Vagina (tissue), 2 donors: Measurements from ENCODE around the gene KCTD21. TPM values are rescaled to one million over a fixed set of nuclear protein-coding genes. Genes with fewer than 3 reads are reported as not detected.

Experiments
- DNase-seq, 2 donors: peaks; one replicate each; pipeline ENCODE4 v3.0.0-alpha.2; 2017; ENCODE audit errors: extremely low spot score in 2 of 2
- H3K27ac ChIP-seq: fragments of 200-600 bp; sonication (generic); one replicate; pipeline ENCODE4 v1.5.1; 2019
- H3K27me3 ChIP-seq: fragments of 200-600 bp; sonication (generic); one replicate; pipeline ENCODE4 v1.5.1; 2019
- H3K36me3 ChIP-seq, 2 donors: fragments of 200-600 bp; sonication (generic); one replicate each; pipeline ENCODE4 v1.5.1; 2017 to 2019
- H3K4me1 ChIP-seq: fragments of 200-600 bp; sonication (generic); one replicate; pipeline ENCODE4 v1.5.1; 2019
- H3K4me3 ChIP-seq, 2 donors: fragments of 200-600 bp; sonication (generic); 1 replicate in 1 of 2; 2 replicates in 1 of 2; pipeline ENCODE4 v1.5.1; 2016 to 2019
- H3K9me3 ChIP-seq: fragments of 200-600 bp; sonication (generic); one replicate; pipeline ENCODE4 v1.5.1; 2019
- CTCF ChIP-seq, 3 experiments: fragments of 450-650 bp in 2 of 3; fragments of 200-600 bp in 1 of 3; sonication (generic) in 1 of 3; IDR thresholded peaks; one replicate each; pipeline ENCODE4 v1.5.1; 2017 to 2019; ENCODE audit warnings: antibody characterized with exemption in 3 of 3, mild to moderate bottlenecking in 2 of 3, moderate library complexity in 2 of 3
- POLR2A ChIP-seq, 2 donors: fragments of 450-650 bp; IDR thresholded peaks; one replicate each; pipeline ENCODE4 v1.6.1; 2017; ENCODE audit warnings: antibody characterized with exemption in 2 of 2, mild to moderate bottlenecking in 2 of 2, moderate library complexity in 2 of 2
- POLR2AphosphoS5 ChIP-seq, 2 donors: sonication (generic); formaldehyde crosslinking; IDR thresholded peaks; one replicate each; pipeline ENCODE4 v1.9.0; 2017; ENCODE audit warnings: antibody characterized with exemption in 2 of 2, mild to moderate bottlenecking in 2 of 2, low read depth in 1 of 2; ENCODE audit not compliant: insufficient read depth in 1 of 2
- intact Hi-C: fragments of 100-400 bp; cut with DNase I; formaldehyde crosslinking; loops from one replicate; pipeline ENCODE4 v1.15.1; 2023
- total RNA-seq: library from RNA; depleted of rRNA; stranded (reverse); fragments of >200 nt; gene quantifications from one replicate; pipeline ENCODE4 v1.2.3, GENCODE V29; 2016

Gene KCTD21
- total RNA-seq, 1 donor from 2014 or later, result 8.6 TPM

- no peak overlapping the region for H3K4me3 ChIP-seq
- TF ChIP-seq CTCF (IDR thresholded peaks at IDR 0.05), result no peak
- TF ChIP-seq POLR2A (IDR thresholded peaks at IDR 0.05), result no peak
- no peak for TF ChIP-seq POLR2AphosphoS5 (IDR thresholded peaks at IDR 0.05; ENCODE audit: insufficient read depth in 1 of 2, low read depth in 1 of 2)
- DNase-seq, result peak in 1 of 2 donors; percentile 72
- intact Hi-C loops, result no loop called here
- peaks cover 35% of the 10 kb centered on the region for H3K4me1 ChIP-seq
- peaks cover 0 to 3% of the 10 kb centered on the region in 2 donors for H3K36me3 ChIP-seq
- H3K27me3 ChIP-seq, result no peaks in the 10 kb centered on the region
- H3K9me3 ChIP-seq, result no peaks in the 10 kb centered on the region
- peak overlapping the region; percentile 9 for H3K27ac ChIP-seq
Measured at GRCh38 chr11:78230161-78230877, 41.9 kb upstream of the KCTD21 start.

DNA sequence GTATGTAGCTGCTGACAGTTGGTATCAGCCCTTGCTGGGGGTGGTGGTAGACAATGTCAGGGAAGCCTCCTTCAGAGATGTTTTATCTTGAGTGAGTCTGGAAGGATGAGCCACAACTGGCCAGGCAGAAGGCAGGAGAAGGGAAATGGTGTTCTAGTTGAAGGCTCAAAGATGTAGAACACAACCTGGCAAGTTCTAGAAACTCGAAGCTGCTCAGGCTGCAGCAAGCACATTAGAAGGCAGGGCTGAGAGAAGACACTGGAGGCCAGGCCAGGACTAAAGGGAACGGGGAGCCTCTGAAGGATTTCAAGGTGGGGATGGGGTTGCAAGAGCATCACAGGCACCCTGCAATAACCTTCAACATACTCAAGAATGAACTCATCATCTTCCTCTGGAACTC, 40.7 kb upstream of the KCTD21 start:
- peak in 1 of 2 donors; percentile 58 for DNase-seq
- Histone ChIP-seq H3K36me3 (peaks cover 0 to 13% of the 10 kb centered on the region in 2 donors), H3K27me3 (no peaks in the 10 kb centered on the region), H3K9me3 (no peaks in the 10 kb centered on the region), H3K27ac (no peak overlapping the region), H3K4me3 (no peak overlapping the region), H3K4me1 (peaks cover 35% of the 10 kb centered on the region)
- TF ChIP-seq POLR2AphosphoS5 (IDR thresholded peaks at IDR 0.05; ENCODE audit: insufficient read depth in 1 of 2, low read depth in 1 of 2) (no peak), POLR2A (IDR thresholded peaks at IDR 0.05) (no peak), CTCF (IDR thresholded peaks at IDR 0.05) (no peak)
- intact Hi-C loops, result loop anchor here (10.0 kb wide), 1 partner anchor 186 kb away; the partner anchor contains the start of gene GAB2

- intact Hi-C loops, result loop anchor here (10.0 kb wide), 1 partner anchor 186 kb away; the partner anchor contains the start of gene GAB2
- no peak overlapping the region for H3K27ac ChIP-seq
- H3K36me3 ChIP-seq, result peaks cover 0 to 17% of the 10 kb centered on the region in 2 donors
- peak in 1 of 2 donors; percentile 81 for DNase-seq
- H3K4me3 ChIP-seq, result no peak overlapping the region
- H3K9me3 ChIP-seq, result no peaks in the 10 kb centered on the region
- H3K27me3 ChIP-seq, result no peaks in the 10 kb centered on the region
- TF ChIP-seq POLR2A (IDR thresholded peaks at IDR 0.05), result no peak
- TF ChIP-seq CTCF (IDR thresholded peaks at IDR 0.05), result peak; percentile 15 to 47 (median 29)
- peaks cover 35% of the 10 kb centered on the region for H3K4me1 ChIP-seq
Measured at GRCh38 chr11:78228467-78228866, 40.0 kb upstream of the KCTD21 start.

GRCh38 chr11:78227921-78228320, 39.5 kb upstream of the KCTD21 start:
- intact Hi-C loops, result loop anchor here (10.0 kb wide), 1 partner anchor 187 kb away; the partner anchor contains the start of gene GAB2
- peaks cover 30% of the 10 kb centered on the region for H3K4me1 ChIP-seq
- no peak overlapping the region for H3K27ac ChIP-seq
- peaks cover 0 to 22% of the 10 kb centered on the region in 2 donors for H3K36me3 ChIP-seq
- DNase-seq, result no peak
- no peak overlapping the region for H3K4me3 ChIP-seq
- TF ChIP-seq POLR2A (IDR thresholded peaks at IDR 0.05) (no peak), POLR2AphosphoS5 (IDR thresholded peaks at IDR 0.05; ENCODE audit: insufficient read depth in 1 of 2, low read depth in 1 of 2) (no peak), CTCF (IDR thresholded peaks at IDR 0.05) (no peak)
- no peaks in the 10 kb centered on the region for H3K9me3 ChIP-seq
- H3K27me3 ChIP-seq, result no peaks in the 10 kb centered on the region
